Chondrocyte (in vitro differentiated cells): ENCODE data around the gene CHRNA4. TPM values are rescaled to one million over a fixed set of nuclear protein-coding genes. Genes with fewer than 3 reads are reported as not detected.

Experiments
- DNase-seq: peaks from one replicate; pipeline ENCODE4 v3.0.0; 2021; ENCODE audit warnings: mixed read lengths, low spot score
- H3K27ac Mint-ChIP-seq: one replicate; pipeline ENCODE4 v1.8.0; 2021; ENCODE audit warnings: mild to moderate bottlenecking, moderate library complexity, mixed read lengths; ENCODE audit not compliant: unreplicated experiment
- H3K27me3 Mint-ChIP-seq: 2 replicates; pipeline ENCODE4 v1.8.0; 2021; ENCODE audit warnings: low read depth, mixed read lengths
- H3K36me3 Mint-ChIP-seq: 2 replicates; pipeline ENCODE4 v1.8.0; 2021; ENCODE audit warnings: low read depth, mixed read lengths
- H3K4me1 Mint-ChIP-seq: 2 replicates; pipeline ENCODE4 v1.8.0; 2021; ENCODE audit warnings: low read depth, mild to moderate bottlenecking, mixed read lengths
- H3K4me3 Mint-ChIP-seq: one replicate; pipeline ENCODE4 v1.8.0; 2021; ENCODE audit warnings: mild to moderate bottlenecking, moderate library complexity, mixed read lengths; ENCODE audit not compliant: unreplicated experiment
- H3K9me3 Mint-ChIP-seq: 2 replicates; pipeline ENCODE4 v1.8.0; 2021; ENCODE audit warnings: low read depth, mixed read lengths
- CTCF ChIP-seq: fragments of 200-600 bp; sonication (generic); IDR thresholded peaks from 2 replicates; pipeline ENCODE4 v1.5.0; 2021; ENCODE audit warnings: antibody characterized with exemption, mild to moderate bottlenecking, moderate library complexity
- total RNA-seq: library from RNA; stranded (reverse); gene quantifications from 3 replicates; pipeline ENCODE4 v1.2.1, GENCODE V29; 2021

Gene CHRNA4
- total RNA-seq, 1 donor from 2014 or later = not detected

- Mint-ChIP-seq H3K4me3 (no peak overlapping the region), H3K27me3 (peaks cover 35% of the 10 kb centered on the region), H3K9me3 (no peaks in the 10 kb centered on the region), H3K27ac (no peak overlapping the region), H3K4me1 (no peaks in the 10 kb centered on the region), H3K36me3 (no peaks in the 10 kb centered on the region)
- DNase-seq = no peak
- no peak for TF ChIP-seq CTCF
These were observed 38.6 kb upstream of the CHRNA4 start for GRCh38 chr20:63399596-63400375.

DNA sequence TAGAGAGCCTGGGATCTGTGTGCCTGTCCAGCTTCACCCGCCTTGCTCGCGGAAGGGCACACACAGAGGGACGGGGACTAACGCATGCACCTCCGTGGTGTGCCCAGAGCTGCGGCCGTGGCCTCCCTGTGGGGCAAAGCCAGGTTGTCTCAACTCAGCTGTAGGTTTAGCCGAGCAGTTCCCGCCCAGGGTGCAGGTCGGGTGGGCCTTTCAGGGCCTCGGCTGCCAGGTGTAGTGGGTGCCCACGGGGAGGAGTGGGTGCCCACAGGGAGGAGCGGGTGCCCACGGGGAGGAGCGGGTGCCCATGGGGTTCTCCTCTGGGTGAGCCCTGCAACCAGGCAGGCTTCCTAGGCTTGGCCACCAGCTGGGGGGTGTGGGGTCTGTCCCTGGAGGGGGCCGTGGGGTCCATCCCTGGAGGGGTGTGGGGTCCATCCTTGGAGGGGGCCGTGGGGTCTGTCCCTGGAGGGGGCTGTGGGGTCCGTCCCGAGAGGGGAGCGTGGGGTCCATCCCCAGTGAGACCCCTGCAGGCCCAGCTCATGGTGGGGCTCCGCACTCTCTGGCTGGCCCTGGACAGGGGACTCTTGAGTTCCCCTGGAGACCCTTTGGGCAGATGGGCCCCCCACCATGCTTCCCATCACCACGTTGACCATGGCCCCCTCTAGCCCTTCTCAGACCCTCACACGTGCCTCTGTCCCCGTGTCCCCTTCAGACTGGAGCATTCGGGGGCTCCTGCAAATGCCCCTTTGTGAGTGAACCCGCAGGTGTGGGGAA, 37.8 kb upstream of the CHRNA4 start:
- Mint-ChIP-seq H3K27me3 (peaks cover 42% of the 10 kb centered on the region), H3K36me3 (no peaks in the 10 kb centered on the region), H3K9me3 (no peaks in the 10 kb centered on the region), H3K27ac (no peak overlapping the region), H3K4me3 (no peak overlapping the region), H3K4me1 (no peaks in the 10 kb centered on the region)
- no peak for TF ChIP-seq CTCF
- DNase-seq = no peak

DNA sequence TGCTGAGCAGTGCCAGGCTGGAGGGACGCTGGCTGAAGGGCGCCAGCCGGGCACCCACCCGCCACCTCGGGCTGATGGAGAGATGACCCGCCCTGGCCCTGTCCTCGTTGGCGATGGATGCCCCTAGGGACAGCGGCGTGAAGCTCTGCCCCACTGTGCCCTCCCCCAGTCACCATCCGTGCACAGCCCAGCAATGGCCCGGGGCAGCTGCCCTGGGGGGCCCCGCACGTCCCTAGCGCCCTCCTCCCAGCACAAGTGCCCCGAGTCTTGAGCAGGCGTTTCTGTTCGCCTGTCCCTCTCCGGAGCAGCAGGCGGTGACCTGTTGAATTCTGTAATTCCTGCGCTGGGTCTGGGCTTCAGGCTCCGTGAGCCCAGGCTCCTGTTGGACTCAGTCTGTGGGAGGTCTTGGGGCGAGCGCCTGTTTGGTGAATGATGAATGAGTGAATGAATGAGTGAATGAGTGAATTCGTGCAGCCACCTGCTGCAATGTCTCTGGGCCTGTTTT, 36.8 kb upstream of the CHRNA4 start:
- no peak for DNase-seq
- H3K27me3 Mint-ChIP-seq = peaks cover 40% of the 10 kb centered on the region
- no peak for TF ChIP-seq CTCF
- H3K9me3 Mint-ChIP-seq = no peaks in the 10 kb centered on the region
- H3K36me3 Mint-ChIP-seq = no peaks in the 10 kb centered on the region
- no peaks in the 10 kb centered on the region for H3K4me1 Mint-ChIP-seq
- H3K27ac Mint-ChIP-seq = no peak overlapping the region
- no peak overlapping the region for H3K4me3 Mint-ChIP-seq

GRCh38 chr20:63397155-63397843, 36.1 kb upstream of the CHRNA4 start:
- H3K27me3 Mint-ChIP-seq = peaks cover 40% of the 10 kb centered on the region
- no peak for TF ChIP-seq CTCF

DNA sequence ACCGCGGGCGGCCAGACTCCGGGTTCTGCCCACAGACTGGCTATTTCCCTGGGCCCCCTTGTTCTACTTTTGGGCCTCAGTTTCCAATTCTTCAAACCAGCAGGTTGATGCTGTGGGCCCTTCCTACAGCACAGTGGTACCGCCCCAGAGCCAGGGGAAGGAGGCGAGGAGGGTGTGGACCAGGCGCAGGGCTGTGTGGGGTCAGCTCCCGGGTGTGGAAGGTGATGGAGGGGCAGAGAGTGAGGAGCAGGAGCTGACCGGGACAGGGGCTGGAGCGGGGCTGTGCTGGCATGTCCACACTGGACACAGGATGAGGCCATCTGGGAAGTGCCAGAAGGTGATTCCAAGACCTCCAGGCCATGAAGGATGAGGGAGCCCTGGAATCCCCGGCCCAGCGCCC, 35.2 kb upstream of the CHRNA4 start:
- Mint-ChIP-seq H3K4me3 (no peak overlapping the region), H3K27me3 (peaks cover 33% of the 10 kb centered on the region), H3K4me1 (no peaks in the 10 kb centered on the region), H3K27ac (no peak overlapping the region), H3K36me3 (no peaks in the 10 kb centered on the region), H3K9me3 (peaks cover 2% of the 10 kb centered on the region)
- TF ChIP-seq CTCF = no peak
- no peak for DNase-seq

More at GRCh38 chr20:63397155-63397843, 36.1 kb upstream of the CHRNA4 start:
- Mint-ChIP-seq H3K9me3 (no peaks in the 10 kb centered on the region), H3K27ac (no peak overlapping the region), H3K36me3 (no peaks in the 10 kb centered on the region), H3K4me3 (no peak overlapping the region), H3K4me1 (no peaks in the 10 kb centered on the region)
- no peak for DNase-seq
